Mucosa of descending colon (tissue), 3 donors: ENCODE measurements around the gene KIAA1614. TPM values are rescaled to one million over a fixed set of nuclear protein-coding genes. Genes with fewer than 3 reads are reported as not detected.
A peak's percentile ranks its signal among the peaks of the same experiment; 100 is the strongest.

Experiments used
- ATAC-seq: fragments of 200-7000 bp; cut with Tn5 transposase; one replicate; pipeline ENCODE4 v1.9.1; 2020; ENCODE audit warnings: mild to moderate bottlenecking, moderate library complexity
- DNase-seq, 3 donors: peaks; one replicate each; pipeline ENCODE4 v3.0.0-alpha.2; 2020
- H3K36me3 ChIP-seq: fragments of 200-600 bp; one replicate; pipeline ENCODE4 v1.8.0; 2021; ENCODE audit warnings: low read depth, mild to moderate bottlenecking
- H3K4me1 ChIP-seq: fragments of 200-600 bp; one replicate; pipeline ENCODE4 v1.8.0; 2021; ENCODE audit warnings: low read depth, mild to moderate bottlenecking
- H3K4me3 ChIP-seq: fragments of 200-600 bp; one replicate; pipeline ENCODE4 v1.8.0; 2021; ENCODE audit warnings: mild to moderate bottlenecking
- H3K9me3 ChIP-seq: fragments of 200-600 bp; one replicate; pipeline ENCODE4 v1.8.0; 2021; ENCODE audit warnings: mild to moderate bottlenecking
- intact Hi-C, 2 donors: fragments of 100-400 bp; cut with DNase I in 1 of 2; cut with micrococcal nuclease in 1 of 2; formaldehyde crosslinking; loops; one replicate each; pipeline versions ENCODE4 v1.11.0 to v1.11.1; 2022; cut with DNase I, micrococcal nuclease
- total RNA-seq, 3 donors: library from RNA; stranded (reverse); fragmentation: NEBNext Ultra II Directional in 2 of 3; extraction: Animal tissue kit (Norgen Biotek cat#: 25700) in 2 of 3; gene quantifications; one replicate each; pipeline versions ENCODE4 v1.2.1 to v1.2.4, GENCODE V29; 2021 to 2023
- TF ChIP-seq, protein P1 (sequence below): fragments of 200-600 bp; IDR thresholded peaks from one replicate; pipeline ENCODE4 v1.8.0; 2022; ENCODE audit warnings: antibody characterized with exemption, mild to moderate bottlenecking
- donor health status: DM: no; HTN: no; CAD: no; lungs with moderate emphysema.
- donor health status: DM: no; HTN: no; CAD: no.
- donor health status: DM: no; HTN: yes; CAD: no.

The KIAA1614 gene
- total RNA-seq, 3 donors from 2014 or later = 1.2 to 11.1 (median 2.0) TPM

DNA sequence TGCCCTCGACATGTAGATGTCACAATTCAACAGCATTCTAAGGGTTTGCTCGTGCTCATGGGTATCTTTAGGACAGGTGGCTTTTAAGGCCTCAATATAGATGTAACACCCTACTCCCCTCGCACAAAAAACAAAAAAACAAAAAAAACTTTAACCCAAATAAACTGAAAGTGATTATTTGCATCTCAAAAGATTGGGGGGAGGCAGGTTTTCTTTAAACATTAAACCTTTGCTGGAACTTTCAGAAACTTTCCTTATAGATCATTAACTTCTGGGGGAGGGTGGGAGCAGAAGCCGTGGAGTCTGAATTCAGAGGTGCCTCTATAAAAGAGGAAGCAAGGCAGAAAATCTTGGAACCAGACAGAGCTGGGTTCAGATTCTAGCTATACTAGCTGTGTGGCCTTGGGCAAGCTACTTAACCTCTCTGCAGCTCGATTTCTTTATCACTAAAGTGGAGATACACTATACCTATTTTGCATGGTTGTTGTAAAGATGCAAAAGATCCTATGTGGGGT lies 3.2 kb upstream of the KIAA1614 start:
- no peak for ATAC-seq
- no peak for DNase-seq
- H3K4me3 ChIP-seq = no peak overlapping the region
- TF ChIP-seq, protein P1, sequence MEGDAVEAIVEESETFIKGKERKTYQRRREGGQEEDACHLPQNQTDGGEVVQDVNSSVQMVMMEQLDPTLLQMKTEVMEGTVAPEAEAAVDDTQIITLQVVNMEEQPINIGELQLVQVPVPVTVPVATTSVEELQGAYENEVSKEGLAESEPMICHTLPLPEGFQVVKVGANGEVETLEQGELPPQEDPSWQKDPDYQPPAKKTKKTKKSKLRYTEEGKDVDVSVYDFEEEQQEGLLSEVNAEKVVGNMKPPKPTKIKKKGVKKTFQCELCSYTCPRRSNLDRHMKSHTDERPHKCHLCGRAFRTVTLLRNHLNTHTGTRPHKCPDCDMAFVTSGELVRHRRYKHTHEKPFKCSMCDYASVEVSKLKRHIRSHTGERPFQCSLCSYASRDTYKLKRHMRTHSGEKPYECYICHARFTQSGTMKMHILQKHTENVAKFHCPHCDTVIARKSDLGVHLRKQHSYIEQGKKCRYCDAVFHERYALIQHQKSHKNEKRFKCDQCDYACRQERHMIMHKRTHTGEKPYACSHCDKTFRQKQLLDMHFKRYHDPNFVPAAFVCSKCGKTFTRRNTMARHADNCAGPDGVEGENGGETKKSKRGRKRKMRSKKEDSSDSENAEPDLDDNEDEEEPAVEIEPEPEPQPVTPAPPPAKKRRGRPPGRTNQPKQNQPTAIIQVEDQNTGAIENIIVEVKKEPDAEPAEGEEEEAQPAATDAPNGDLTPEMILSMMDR = no peak
- peaks cover 8% of the 10 kb centered on the region for H3K4me1 ChIP-seq
- intact Hi-C loops = no loop called here
- H3K9me3 ChIP-seq = no peaks in the 10 kb centered on the region
- H3K36me3 ChIP-seq = no peaks in the 10 kb centered on the region

GRCh38 chr1:180911640-180912191 lies 981 bp upstream of the KIAA1614 start:
- Histone ChIP-seq H3K4me1 (peaks cover 8% of the 10 kb centered on the region), H3K4me3 (no peak overlapping the region), H3K9me3 (no peaks in the 10 kb centered on the region), H3K36me3 (no peaks in the 10 kb centered on the region)
- no peak for DNase-seq
- peak; percentile 33 for ATAC-seq
- intact Hi-C loops = no loop called here
- TF ChIP-seq, protein P1 = no peak

- TF ChIP-seq, protein P1 = no peak
- DNase-seq = peak in 1 of 3 donors; percentile 10
- Histone ChIP-seq H3K36me3 (no peaks in the 10 kb centered on the region), H3K4me3 (peak overlapping the region; percentile 17), H3K9me3 (no peaks in the 10 kb centered on the region), H3K4me1 (peaks cover 8% of the 10 kb centered on the region)
- intact Hi-C loops = no loop called here
- ATAC-seq = peak; percentile 49
Measured at GRCh38 chr1:180912211-180912800, 391 bp upstream of the KIAA1614 start.

DNA sequence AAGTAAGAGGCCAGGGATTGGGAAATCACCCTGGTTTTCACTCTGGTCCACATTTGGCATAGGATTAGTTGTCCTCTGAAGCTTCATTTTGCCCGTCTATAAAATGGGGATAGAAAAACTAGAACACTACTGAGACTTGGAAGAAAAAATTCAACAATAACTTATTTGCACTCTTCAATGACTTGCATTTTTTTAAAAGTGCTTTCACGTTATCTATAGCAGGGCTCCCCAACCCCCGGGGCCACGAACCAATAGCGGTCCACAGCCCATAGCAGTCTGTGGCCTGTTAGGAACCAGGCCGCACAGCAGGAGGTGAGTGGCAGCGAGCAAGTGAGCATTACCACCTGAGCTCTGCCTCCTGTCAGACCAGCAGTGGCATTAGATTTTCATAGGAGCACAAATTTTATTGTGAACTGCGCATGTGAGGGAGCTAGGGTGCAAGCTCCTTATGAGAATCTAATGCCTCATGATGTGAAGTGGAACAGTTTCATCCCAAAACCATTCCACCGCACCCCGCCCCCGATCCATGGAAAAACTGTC lies 2.8 kb downstream of the KIAA1614 start:
- Histone ChIP-seq H3K9me3 (no peaks in the 10 kb centered on the region), H3K4me3 (no peak overlapping the region), H3K4me1 (peaks cover 8% of the 10 kb centered on the region), H3K36me3 (no peaks in the 10 kb centered on the region)
- TF ChIP-seq, protein P1 = no peak
- intact Hi-C loops = no loop called here
- DNase-seq (no peak), ATAC-seq (no peak)

DNA sequence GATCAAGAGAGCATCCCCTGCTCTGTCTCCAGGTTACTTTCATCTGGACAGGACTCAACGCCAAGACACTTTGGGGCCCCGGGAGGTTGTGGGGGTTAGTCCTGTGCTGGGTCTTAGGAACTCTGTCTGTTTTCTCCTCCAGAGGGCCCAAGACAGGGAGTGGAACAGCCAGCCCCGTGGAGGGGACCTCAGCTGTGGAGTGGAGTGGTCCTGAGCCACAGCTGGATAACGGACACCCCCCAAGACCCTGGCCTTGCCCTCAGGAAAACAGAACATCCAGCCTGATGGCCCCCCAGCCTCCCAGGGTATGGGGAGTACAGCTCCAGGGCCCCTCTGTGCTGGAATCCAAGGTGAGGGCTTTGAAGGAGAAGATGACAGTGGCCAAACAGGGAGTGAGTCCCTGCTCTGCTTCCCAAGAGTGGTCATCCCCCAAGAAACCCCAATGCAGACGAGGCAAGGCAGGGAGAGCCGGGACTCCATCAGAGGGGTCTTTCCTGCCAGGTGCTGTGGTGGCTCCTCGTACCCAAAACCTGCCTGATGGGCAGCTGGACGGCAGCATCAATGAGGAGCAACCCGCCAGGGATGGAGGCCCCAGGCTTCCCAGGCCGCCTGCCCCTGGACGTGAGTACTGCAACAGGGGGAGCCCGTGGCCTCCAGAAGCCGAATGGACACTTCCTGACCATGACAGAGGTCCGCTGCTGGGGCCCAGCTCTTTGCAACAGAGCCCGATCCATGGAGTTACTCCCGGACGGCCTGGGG lies 3.5 kb downstream of the KIAA1614 start:
- DNase-seq (no peak), ATAC-seq (no peak)
- intact Hi-C loops = no loop called here
- Histone ChIP-seq H3K36me3 (no peaks in the 10 kb centered on the region), H3K4me3 (no peak overlapping the region), H3K4me1 (peaks cover 8% of the 10 kb centered on the region), H3K9me3 (no peaks in the 10 kb centered on the region)
- TF ChIP-seq, protein P1 = no peak
